Mammary epithelial cell (primary cell): ENCODE measurements around the gene TRIOBP.

Source experiments
- EZH2 ChIP-seq: IDR thresholded peaks from 2 replicates; pipeline ENCODE4 v1.6.1; 2012; ENCODE audit warnings: low read length, inconsistent platforms, borderline replicate concordance
- TF ChIP-seq, protein P1 (sequence below), 2 donors: IDR thresholded peaks in 1 of 2; conservative IDR thresholded peaks in 1 of 2; 2 replicates each; pipeline ENCODE4 v1.5.1; 2011 to 2012; ENCODE audit warnings: inconsistent platforms in 2 of 2, low read length in 2 of 2, mild to moderate bottlenecking in 2 of 2, control low read depth in 1 of 2, low read depth in 1 of 2; ENCODE audit not compliant: insufficient read depth in 1 of 2; ENCODE audit errors: extremely low read depth in 1 of 2

DNA sequence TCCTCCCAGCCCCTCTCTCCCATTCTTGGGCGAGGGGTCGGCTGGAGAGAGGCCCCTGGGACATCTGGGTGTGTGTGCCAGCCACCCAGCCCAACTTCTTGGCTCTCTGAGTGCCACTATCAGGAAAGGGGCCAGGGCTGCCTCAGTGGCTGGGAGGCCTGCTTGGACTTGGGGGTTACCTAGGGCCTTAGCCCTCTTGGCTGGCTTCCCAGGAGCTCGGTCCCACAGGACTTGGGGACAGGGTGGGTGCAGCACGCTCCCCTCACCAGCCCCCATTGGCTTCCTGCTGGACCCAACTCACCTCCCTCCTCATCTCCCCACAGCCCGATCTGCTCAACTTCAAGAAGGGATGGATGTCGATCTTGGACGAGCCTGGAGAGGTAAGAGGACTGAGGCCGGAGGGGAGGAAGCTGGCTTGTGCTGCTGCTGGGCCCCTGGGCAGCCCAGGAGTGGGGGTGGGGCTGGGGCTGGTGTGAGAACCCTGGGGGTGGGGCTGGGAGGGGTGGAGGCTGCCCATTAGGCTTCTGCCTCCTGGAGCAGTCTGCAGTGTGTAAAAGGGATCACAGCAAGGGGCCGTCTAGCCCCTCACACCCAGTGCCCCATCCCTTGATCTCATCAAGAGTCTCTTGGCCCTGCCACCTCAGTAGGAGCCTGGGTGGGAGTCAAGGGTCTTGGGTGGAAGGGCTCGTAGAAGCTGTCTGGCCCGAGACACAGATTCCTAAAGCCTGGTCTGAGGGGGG lies 54.8 kb downstream of the TRIOBP start:
- TF ChIP-seq, protein P1, sequence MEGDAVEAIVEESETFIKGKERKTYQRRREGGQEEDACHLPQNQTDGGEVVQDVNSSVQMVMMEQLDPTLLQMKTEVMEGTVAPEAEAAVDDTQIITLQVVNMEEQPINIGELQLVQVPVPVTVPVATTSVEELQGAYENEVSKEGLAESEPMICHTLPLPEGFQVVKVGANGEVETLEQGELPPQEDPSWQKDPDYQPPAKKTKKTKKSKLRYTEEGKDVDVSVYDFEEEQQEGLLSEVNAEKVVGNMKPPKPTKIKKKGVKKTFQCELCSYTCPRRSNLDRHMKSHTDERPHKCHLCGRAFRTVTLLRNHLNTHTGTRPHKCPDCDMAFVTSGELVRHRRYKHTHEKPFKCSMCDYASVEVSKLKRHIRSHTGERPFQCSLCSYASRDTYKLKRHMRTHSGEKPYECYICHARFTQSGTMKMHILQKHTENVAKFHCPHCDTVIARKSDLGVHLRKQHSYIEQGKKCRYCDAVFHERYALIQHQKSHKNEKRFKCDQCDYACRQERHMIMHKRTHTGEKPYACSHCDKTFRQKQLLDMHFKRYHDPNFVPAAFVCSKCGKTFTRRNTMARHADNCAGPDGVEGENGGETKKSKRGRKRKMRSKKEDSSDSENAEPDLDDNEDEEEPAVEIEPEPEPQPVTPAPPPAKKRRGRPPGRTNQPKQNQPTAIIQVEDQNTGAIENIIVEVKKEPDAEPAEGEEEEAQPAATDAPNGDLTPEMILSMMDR (conservative IDR thresholded peaks at IDR 0.05 in 1 of 2, IDR thresholded peaks at IDR 0.05 in 1 of 2; ENCODE audit: extremely low read depth in 1 of 2, insufficient read depth in 1 of 2, low read depth in 1 of 2, low read length in 2 of 2): no peak
- no peak for TF ChIP-seq EZH2
